ENCODE results near the gene TCF7L2.
"Not testable (repeated sequence)": the region's sequence is repeated elsewhere in the genome, so short reads cannot be mapped to it uniquely, and the experiment has no call there.

- TF ChIP-seq YY1 (IDR thresholded peaks at IDR 0.05; ENCODE audit: insufficient read depth, insufficient read length); SUZ12 (IDR thresholded peaks at IDR 0.05; ENCODE audit: extremely low read depth, insufficient read depth, insufficient read length): not testable (repeated sequence)
Measured at GRCh38 chr10:113109482-113109881, 159.4 kb downstream of the TCF7L2 start.

Measured in NT2/D1 (cell line).